GM21381 (cell line): ENCODE data around the gene SORD.
"Not testable (repeated sequence)": the region's sequence is repeated elsewhere in the genome, so short reads cannot be mapped to it uniquely, and the experiment has no call there.

Experiments
- ATAC-seq: cut with Tn5 transposase; IDR thresholded peaks from one replicate; pipeline ENCODE4 v1.9.1; 2021; ENCODE audit warnings: mild to moderate bottlenecking, moderate library complexity; ENCODE audit not compliant: unreplicated experiment

SORD gene

DNA sequence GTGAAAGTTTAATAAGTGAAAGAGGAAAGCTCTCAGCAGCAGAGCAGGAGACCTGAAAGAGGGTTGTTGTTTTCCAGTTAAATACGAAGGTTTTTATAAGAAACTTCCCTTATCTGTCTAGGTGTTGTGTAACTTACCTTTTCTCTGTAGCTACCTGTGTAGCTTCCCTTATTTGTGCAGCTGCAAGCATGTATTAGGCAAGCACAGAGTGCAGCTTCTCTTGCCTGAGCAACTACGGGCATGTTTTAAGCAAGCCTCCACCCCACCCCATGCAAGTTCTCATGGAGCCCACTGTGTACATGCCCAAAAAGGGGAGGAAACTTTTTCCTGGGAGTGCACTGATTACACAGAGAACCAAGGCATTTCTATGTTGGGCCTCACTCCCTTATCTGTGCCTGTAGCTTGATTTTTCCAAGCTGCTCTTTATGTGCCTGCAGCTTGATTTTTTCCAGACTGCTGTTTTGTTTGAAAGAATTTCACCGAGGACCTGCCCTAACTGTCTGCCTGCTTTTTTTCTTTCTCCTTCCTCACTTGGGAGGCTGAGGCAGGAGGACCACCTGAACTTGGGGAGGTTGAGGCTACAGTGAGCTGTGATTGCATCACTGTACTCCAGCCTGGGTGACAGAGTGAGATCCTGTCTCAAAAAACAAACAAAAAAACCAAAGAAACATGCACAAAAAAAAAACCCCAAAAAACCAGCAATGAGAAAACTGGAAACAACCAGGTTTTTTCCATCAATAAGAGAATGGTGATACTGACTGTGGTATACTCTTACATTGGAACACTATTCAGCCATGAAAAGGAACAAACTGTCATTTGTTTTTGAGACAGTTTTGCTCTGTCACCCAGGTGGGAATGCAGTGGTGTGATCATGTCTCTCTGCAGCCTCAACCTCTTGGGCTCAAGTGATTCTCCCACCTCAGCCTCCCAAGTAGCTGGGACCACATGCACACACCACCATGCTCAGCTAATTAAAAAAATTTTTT is 36.0 kb downstream of the SORD start:
- not testable (repeated sequence) for ATAC-seq

DNA sequence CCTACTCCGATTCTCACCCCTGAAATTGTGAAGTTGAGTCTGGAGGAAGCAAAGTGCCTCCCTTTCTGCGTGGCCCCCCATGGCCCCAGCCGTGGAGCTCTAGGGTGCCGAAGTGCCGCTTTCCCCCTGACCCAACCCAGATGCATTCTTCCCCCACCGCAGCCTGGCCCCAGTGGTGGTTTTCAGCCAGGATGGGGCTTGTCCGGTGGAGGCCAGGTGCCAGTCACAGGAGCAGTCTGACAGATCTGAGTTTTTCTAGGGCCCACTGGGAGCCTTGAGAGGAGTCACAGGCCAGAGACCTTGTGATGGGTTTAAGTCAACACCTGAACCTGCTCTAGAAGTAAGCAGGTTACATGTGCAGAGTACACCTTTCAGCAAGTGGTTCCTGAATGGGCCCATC is 39.3 kb downstream of the SORD start:
- not testable (repeated sequence) for ATAC-seq

DNA sequence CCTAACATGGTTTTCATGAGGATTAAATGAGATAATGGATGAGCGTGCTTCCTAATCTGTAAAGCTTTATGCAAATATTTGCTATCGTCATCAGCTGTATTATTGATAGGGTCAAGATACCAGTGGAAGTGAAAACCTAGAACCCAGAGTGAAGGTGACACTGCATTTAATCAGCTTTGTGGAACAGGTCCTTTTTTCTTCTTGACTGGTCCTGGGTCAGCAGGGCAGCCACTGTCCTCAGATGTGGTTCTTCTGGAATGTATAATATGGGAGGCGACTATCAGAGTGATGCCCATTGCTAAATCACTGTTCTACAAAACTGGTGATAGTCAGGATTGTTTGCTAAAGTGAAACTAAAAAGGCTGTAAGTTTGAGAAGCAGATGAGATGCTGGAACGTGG is 41.4 kb downstream of the SORD start:
- no peak for ATAC-seq

DNA sequence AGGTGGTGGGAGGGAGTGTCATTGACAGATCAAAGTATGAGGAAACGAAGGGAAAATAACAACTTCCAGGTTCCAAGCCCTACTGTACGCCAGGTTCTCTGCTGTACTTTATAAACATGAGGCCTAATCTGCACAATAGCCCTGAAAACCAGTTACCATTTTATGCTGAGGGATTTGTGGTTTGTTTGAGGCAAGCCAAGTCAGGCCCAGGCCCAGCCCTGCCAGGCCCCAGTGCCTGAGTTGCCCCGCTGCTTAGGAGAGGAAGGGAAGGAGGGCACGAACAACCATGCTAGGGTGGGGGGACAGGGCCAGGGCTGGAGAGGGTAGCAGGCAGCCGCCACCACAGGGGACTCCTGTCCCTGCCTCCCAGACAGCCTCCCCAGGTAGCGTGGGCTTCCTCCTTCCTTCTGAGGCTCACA is 47.0 kb downstream of the SORD start:
- not testable (repeated sequence) for ATAC-seq

GRCh38 chr15:45073602-45074001 is 50.6 kb downstream of the SORD start:
- not testable (repeated sequence) for ATAC-seq

DNA sequence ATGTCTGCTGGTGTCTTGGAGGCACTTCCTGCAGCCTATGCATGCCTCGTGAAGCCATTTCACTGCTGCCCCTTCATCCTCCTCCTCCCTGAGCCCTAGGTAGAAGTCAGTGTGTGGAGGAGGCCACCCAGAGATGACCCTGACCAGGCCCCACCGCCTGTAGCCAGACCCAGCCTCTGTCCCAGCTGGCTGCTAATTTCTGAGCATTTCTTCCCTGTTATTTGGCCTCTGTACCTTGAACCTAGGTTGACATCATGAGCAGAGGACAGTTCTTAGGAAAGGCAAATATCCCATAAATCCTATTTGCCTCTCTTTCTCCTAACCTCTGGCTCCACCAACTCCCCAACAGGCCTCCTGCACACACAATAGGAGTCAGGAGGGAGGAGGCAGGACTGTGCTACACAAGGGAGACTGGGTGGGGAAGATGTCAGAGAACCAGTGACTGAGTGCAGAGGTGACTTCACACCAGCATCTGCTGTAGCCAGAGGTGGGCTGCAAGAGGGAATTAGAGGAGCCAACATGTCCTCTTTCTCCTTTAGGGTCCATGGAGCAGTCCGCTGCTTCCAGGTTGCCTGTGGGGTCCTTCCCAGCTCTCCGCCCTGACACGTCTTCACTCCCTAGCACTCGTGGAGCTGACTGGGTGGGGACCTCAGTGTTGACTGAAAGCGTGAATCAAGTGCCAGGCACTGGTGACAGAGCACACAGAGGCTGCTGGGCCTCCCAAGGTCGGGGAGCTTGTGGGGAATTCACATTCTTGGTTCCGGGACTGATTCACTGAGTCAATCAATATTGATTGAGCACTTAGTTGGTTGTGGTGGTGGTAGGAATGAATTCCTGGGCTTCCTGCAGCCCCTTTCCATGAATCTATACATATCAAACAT is 52.7 kb downstream of the SORD start:
- not testable (repeated sequence) for ATAC-seq

DNA sequence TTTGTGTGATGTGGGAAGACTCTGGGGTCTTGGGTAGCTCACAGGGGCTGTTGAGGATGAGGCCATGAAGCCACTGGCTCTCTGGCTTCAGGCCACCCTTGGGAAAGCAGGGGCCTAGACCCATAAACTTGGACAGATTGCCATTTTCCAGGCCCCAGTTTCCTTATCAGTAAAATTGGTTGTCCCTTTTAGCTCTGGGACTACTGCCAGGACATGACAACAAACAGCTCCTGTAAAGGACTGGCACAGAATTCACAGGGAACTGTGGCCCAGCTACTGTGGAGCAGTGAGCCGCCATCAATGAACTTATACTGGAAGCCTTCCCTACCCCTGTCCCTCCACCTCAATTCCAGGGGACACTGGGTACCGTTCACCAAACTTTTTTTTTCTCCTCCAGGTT is 54.4 kb downstream of the SORD start:
- ATAC-seq = not testable (repeated sequence)

DNA sequence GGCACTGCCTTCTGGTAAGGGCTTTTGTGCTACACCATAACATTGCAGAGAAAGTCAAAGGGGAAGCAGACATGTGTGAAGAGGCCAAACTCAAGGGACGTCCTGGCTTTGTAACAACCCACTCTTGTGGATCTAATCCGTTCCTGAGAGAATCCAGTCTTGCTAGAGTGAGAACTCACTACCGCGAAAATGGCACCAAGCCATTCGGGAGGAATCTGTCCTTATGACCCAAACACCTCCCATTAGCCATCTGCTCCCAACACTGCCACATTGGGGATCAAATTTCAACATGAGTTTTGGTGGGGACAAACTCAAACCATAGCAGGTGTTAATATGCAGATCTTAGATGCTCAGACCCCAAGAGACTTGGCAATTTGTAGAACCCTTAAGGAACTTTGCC is 56.2 kb downstream of the SORD start:
- ATAC-seq = not testable (repeated sequence)

GRCh38 chr15:45079628-45080246 is 56.7 kb downstream of the SORD start:
- ATAC-seq = not testable (repeated sequence)

DNA sequence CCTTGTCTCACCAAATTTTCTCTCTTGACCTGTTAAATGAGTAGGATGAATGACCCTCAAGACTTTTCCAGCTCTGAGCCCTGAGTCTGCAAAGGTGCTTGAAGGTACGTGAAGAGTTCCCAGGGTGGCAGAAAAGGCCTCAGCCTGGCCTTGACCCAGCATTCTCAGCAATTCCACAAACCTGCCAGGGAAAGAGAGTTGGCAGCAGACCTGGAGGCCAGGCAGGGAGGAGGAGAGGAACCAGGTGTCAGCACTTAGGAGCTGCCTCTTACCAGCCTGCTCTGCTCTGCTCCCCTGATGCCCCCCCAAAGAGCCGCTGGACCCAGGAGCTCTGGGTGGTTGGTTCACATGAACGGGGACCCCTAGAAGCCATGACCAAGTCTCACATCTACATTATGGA is 57.6 kb downstream of the SORD start:
- not testable (repeated sequence) for ATAC-seq

DNA sequence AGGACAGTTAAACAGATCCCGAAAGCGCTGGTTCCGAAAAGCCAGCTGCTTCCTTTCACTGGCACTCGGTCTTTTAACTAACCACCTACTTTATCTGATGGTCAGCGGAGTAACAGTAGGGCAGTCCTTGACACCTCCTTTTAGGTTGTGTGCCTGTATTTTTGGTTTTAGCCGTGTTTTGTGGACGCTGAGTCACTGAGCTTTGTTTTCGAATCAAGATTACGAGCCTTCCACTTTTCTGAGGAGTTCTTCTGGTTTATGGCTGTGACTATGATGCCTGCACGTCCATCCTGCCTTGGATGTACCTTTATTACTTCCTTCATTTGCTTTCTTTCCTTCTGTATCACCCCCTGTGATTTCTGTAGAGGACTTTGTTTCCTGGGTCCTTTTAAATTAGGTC is 59.4 kb downstream of the SORD start:
- not testable (repeated sequence) for ATAC-seq

DNA sequence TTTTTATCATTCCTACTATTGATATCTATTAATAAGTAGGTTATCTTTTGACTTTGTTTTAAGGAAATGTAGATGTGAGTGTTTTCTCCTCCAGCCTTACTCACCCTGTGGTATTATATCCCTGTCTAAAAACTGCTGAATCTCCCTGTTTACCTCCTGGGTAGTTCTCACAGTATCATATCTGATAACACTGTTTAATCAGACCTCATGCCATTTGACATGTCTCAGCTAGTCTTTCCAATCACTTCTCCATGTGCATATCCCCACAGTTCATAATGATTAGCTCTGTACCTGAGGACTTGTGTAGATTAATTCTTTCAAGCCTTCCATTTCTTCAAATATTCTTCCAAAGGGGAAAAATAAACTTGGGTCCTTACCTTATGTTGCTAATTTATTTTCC is 60.2 kb downstream of the SORD start:
- ATAC-seq = no peak

DNA sequence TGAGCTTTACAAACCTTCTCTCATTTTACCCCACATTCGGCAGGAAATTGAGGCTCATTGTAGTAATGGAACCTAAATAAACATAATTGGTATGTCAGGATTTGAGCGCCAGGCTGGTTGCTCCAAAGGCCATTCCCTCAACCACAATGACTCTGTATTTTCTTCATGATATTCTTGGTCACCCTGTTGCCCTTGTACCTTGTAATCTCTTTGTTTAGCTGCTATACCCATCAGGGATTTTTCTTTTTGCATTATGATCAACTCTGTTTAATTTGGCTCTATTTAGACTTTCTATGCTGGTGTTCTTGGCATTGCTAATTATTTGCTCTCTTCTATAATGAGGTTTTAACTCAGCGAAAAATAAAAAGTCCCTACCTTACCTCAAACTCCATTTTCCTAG is 61.2 kb downstream of the SORD start:
- ATAC-seq = no peak

- ATAC-seq = no peak
Observed at GRCh38 chr15:45087513-45087912, 64.5 kb downstream of the SORD start.

DNA sequence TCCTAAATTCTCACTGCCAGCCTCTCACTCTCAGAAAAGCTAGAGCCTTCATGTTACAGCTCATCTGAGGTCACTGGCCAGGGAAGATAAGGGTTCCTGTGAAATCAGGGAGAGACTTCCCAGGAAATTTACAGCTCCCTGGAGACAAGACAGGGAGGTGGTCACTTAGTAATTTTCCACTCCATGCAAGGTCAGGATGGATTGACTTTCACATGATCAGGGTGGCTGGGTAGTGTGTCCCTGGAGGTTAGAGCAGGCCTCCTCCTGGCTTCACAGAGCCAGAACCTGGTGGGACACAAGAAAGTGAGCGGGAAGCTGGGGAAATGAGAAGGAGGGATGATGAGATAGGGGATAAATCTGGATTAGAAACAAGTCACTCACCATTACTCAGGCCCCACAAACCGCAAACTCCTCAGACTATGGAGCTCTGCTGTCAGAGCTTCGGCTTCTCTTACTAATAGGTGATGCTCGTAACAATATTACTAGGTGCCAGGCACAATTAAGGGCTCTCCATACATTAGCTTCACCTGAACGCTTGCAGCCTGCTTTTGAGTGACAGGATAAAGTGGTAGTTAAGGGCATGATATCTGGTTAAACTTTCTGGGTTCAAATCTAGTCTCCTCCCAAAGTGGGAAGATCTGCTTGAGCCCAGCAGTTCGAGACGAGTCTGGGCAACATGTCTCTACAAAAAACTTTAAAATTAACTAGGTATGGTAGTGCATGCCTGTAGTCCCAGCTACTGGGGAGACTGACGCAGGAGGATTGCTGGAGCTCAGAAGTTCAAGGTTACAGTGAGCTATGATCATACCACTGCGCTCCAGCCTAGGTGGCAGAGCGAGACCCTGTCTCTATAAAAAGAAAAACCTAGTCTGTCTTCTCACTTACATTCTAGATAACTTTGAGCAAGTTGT is 66.1 kb downstream of the SORD start:
- no peak for ATAC-seq

GRCh38 chr15:45089712-45090373 is 66.8 kb downstream of the SORD start:
- no peak for ATAC-seq

- no peak for ATAC-seq
Observed at GRCh38 chr15:45091161-45091560, 68.2 kb downstream of the SORD start.

DNA sequence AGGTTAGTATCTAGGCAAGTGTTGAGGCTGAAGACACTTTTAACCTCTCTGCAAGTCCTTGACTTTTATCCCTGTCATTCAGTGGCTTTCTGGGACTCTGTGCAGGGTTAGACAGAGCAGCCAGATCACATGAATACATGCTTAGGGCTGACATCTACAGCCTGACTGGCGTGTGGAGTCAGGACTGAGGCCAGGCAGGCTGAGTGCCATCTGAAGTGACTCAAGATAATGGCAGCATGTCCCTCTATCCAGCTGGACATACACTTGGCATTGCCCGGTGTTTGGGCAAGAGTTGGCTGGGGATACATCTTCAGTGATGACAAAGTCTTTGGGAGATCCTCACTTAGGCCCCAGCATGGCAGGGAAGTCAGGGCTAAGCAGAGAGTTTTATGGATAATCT is 68.6 kb downstream of the SORD start:
- ATAC-seq = no peak

- no peak for ATAC-seq
Observed at GRCh38 chr15:45093013-45093412, 70.0 kb downstream of the SORD start.
